GM18526 (cell line): Measurements from ENCODE around the gene CLASP1.

Experiments used
- POLR2A ChIP-seq: IDR thresholded peaks from 3 replicates; pipeline ENCODE4 v1.6.1; 2011; ENCODE audit not compliant: insufficient read length; ENCODE audit errors: extremely low read depth

Gene CLASP1

GRCh38 chr2:121576263-121576662, 73.0 kb downstream of the CLASP1 start:
- no peak for TF ChIP-seq POLR2A

- TF ChIP-seq POLR2A: no peak
These were observed 73.5 kb downstream of the CLASP1 start for GRCh38 chr2:121575800-121576199.

GRCh38 chr2:121570667-121571055, 78.6 kb downstream of the CLASP1 start:
- no peak for TF ChIP-seq POLR2A

GRCh38 chr2:121570036-121570666, 79.1 kb downstream of the CLASP1 start:
- no peak for TF ChIP-seq POLR2A

- TF ChIP-seq POLR2A: no peak
These were observed 81.3 kb downstream of the CLASP1 start for GRCh38 chr2:121567957-121568409.

- TF ChIP-seq POLR2A: no peak
These were observed 81.8 kb downstream of the CLASP1 start for GRCh38 chr2:121567452-121567851.

GRCh38 chr2:121565389-121566250, 83.6 kb downstream of the CLASP1 start:
- TF ChIP-seq POLR2A: no peak

GRCh38 chr2:121564905-121565304, 84.4 kb downstream of the CLASP1 start:
- TF ChIP-seq POLR2A: no peak

- TF ChIP-seq POLR2A: no peak
These were observed 86.7 kb downstream of the CLASP1 start for GRCh38 chr2:121562269-121563176.

- no peak for TF ChIP-seq POLR2A
These were observed 87.5 kb downstream of the CLASP1 start for GRCh38 chr2:121561617-121562268.

- TF ChIP-seq POLR2A: no peak
These were observed 90.9 kb downstream of the CLASP1 start for GRCh38 chr2:121558329-121558728.

GRCh38 chr2:121555008-121555407, 94.3 kb downstream of the CLASP1 start:
- TF ChIP-seq POLR2A: no peak

- TF ChIP-seq POLR2A: no peak
These were observed 98.6 kb downstream of the CLASP1 start for GRCh38 chr2:121550669-121551068.

- no peak for TF ChIP-seq POLR2A
These were observed 101.6 kb downstream of the CLASP1 start for GRCh38 chr2:121547646-121548045.

- TF ChIP-seq POLR2A: no peak
These were observed 103.3 kb downstream of the CLASP1 start for GRCh38 chr2:121545913-121546312.

GRCh38 chr2:121545257-121545656, 104.0 kb downstream of the CLASP1 start:
- TF ChIP-seq POLR2A: no peak

- no peak for TF ChIP-seq POLR2A
These were observed 107.8 kb downstream of the CLASP1 start for GRCh38 chr2:121541495-121541894.
